Head of caudate nucleus (tissue), 42 donors: ENCODE data around the gene CHPT1.
A peak's percentile ranks its signal among the peaks of the same experiment; 100 is the strongest.

Experiments used
- DNase-seq, 42 donors: peaks; one replicate each; pipeline versions ENCODE4 v3.0.0 to v3.0.0-alpha.2; 2020 to 2021; ENCODE audit warnings: mixed read lengths in 7 of 42
- intact Hi-C: fragments of 100-400 bp; cut with DNase I; formaldehyde crosslinking; loops from one replicate; pipeline ENCODE4 v1.15.0; 2022

The CHPT1 gene

DNA sequence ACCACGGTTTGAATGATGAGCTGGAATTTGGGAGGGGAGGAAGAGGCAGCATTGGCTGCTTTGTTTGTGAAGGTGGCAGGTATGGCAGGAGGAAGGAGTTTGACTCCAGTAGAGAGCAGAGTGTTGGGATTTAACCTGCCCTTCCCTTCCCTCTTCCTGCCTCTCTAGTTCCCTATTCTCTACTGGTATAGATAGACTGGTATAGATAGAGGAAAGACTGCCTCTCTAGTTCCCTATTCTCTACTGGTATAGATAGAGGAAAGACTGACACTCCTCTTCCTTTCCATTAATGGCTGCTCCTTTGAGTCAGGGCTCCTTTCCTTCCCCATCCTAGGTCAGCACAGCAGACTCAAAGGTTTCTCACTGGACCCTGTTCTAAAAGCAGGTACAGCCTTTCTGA, 50.3 kb downstream of the CHPT1 start:
- no peak for DNase-seq
- intact Hi-C loops = no loop called here

DNA sequence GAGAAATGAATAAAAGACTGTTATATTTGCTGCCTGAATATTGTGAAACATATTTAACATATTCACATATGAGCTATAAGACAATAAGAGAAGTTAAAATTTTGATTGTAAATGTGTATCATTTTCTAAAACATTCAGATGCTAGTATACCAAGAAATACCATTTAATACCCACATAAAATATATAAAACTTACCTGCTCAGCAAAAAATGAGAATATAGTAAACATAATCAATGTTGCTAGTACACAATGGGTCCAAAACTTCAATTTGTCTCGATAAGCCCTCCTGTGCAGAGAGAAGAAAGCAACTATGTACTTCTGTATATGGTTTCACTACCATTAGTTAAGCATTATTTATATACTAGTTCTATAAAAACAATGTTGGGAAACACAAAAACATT, 51.5 kb downstream of the CHPT1 start:
- DNase-seq = no peak
- intact Hi-C loops = no loop called here

DNA sequence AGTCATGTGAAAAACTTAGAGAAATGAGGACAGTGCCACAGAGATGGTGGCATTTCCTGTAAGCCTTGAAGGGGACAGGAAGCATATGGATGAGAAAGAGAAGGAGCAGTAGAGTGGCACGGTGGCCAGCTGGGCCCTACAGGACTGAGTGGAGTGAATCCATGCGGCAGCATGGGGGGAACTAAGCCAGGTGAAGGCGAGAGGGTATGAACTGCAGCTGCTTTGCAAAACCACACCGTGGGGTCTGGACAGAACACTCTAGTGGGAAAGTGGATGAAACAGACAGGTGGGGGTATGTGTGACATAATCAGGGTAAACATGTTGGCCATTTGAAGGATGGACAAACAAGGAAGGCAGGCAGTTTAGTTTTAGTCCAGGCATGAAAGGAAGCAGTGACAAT, 52.2 kb downstream of the CHPT1 start:
- intact Hi-C loops = no loop called here

DNA sequence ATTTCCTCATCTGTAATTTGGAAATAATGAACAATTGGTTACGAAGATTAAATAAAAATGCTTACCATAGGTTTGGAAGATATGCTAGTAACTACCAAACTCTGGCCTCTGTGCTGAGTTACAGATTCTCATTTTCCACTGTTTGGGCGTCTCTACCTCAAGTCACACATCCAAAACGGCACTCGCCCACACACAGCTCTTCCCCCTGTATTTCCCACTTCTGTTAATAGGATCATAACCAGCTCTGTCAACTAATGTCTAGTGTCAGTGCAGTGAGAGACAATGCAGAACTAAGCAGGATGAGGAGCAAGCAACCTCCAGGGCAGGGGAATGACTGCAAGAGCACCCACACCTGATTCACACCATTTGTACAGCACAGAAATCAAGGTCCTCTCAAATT, 52.7 kb downstream of the CHPT1 start:
- DNase-seq = peak in 30 of 42 donors; percentile 8 to 77 (median 49)
- intact Hi-C loops = no loop called here

More for the DNA sequence above, 52.2 kb downstream of the CHPT1 start:
- no peak for DNase-seq

DNA sequence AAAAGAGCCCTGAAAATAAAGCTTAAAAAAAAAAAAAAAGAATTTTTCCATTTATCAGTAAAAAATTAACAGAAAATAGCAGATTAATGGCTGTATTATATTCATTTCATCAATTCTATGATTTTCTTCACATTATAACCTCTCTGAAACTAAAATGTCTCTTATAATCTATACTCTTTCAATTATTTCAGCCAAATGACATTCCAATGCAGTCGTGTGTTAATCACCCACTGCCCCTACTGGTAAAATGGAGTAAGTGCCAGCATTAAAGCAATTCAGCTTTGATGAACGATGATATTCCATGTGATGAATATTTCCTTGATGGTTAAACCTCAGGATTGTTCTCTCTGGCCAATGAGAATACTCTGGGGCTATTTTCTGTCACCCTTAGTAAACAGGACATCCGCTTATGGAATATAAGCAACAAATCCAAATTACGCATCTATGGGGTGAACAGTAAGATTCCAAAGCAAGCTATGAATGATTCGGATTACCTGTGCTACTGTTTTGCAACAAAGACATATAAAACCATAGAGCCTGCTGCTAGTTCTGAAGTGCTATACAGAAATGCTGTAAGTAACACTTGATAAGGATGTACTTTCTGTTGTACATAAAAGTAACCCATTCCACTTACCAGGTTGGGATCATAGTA, 62.1 kb downstream of the CHPT1 start:
- intact Hi-C loops = loop anchor here (10.0 kb wide), 1 partner anchor 185 kb away; no protein-coding TSS in a partner anchor
- no peak for DNase-seq

DNA sequence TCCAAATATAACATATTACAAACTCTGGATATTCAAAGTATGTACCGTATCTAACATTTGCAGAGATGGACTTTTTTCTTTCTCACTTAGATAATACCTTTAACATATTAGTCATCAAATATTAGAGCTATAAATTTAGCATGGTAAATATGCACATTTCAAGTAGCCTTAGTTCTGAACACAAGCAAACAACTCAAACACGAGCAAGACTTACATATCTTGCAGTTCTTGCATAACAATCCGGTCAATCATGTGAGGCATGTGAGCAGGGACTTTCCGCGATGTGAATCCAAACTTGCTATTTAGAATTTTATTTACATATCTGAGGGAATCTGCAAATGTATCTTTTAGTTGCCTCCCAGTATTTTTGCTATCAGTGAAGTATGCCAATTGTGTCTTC, 63.9 kb downstream of the CHPT1 start:
- intact Hi-C loops = loop anchor here (10.0 kb wide), 1 partner anchor 187 kb away; no protein-coding TSS in a partner anchor
- no peak for DNase-seq

DNA sequence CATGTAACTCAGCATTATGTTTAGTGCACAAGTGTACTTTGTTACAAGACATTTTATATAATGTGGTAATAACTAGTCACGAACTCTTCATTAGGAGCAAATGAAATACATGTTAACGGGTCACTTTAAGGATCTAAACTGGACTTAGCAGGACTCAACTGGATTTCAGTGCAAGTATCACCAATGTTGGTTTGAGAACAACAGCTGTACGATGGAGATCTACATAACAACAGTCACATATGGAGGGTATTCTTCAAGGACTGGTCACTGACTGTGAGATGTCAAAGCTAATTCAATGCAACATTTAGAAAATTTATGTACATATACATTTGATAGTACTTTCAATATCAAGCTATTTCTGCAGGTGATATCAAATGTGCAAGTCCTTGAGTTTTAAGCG, 64.3 kb downstream of the CHPT1 start:
- DNase-seq = no peak
- intact Hi-C loops = loop anchor here (10.0 kb wide), 1 partner anchor 187 kb away; no protein-coding TSS in a partner anchor

DNA sequence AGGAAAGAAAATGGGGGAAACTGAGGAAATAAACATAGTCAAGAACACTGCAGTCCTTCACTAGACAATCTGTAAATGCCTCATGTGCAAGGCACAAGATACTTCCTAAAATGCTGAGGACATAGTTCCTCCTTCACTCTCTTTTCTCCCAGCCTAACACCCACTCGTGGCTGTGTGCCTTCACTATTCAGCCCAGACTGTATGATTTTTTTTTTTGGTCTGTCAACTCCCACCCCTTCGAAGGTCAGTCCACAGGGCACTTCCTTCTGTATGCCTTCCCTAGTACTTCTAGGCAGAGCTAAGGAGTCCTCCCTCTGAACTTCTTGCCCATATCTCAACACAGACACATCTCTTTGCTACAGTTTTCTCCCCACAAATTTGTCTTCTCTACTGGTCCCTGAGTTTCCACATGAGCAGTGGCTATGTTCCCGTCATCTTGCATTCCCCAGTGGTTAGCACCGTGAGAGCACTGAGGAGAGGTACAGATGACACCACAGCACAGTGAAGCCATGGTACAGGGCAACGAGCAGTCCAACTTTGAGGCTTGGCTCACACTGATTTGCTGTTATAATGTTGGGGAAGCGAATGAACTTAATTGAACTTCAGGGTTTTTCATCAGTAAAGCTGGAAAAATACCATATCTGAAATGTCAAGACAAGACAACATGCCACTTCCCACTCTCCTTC, 65.9 kb downstream of the CHPT1 start:
- intact Hi-C loops = loop anchor here (10.0 kb wide), 1 partner anchor 189 kb away; no protein-coding TSS in a partner anchor
- no peak for DNase-seq

DNA sequence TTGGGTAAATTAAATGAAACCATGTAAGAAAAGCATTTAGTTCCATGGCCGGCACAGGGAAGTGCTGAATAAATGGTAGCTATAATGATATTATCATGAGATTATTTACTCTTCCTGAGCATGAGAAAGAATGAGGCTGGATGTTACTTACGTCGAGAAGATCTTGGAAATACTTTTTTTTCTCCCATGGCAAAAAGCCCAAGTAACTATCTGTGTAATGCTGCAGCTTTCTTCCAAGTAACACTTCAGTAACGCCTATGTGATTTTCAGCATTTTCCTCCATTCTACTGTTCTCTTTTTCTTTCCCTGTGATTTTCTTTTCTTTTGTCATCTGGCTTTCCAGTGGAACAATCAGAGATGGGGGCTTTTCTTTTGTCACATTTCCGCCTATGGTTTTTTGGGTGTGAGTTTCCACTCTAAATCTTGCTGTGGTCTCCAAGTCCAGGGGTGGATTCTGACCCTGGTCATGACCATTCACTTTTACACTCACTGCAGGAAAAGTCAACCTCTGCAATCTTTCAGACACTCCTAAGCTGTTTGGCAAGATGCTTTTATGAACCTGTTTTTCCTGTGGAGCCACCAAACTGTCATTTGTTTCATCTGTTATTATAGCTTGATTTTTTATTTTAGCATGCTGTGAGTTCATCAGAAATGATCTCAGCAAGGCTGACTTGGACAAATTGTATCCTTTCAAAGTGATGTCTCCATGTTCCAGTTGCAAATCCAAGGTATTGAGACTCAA, 66.8 kb downstream of the CHPT1 start:
- intact Hi-C loops = loop anchor here (10.0 kb wide), 1 partner anchor 189 kb away; no protein-coding TSS in a partner anchor
- DNase-seq = no peak

DNA sequence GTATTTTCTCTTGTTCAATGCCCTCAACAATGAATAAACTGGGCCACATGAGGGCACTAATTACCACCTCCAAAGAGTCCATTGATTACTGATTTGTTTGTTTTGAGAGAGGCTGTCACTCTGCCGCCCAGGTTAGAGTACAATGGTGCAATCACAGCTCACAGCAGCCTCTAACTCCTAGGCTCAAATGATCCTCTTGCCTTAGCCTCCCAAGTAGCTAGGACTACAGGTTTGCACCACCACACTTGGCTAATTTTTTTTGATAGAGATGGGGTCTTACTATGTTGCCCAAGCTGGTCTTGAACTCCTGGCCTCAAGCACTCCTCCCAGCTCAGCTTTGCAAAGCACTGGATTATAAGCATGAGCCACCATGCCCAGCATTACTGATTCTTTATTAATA, 70.1 kb downstream of the CHPT1 start:
- DNase-seq = no peak
- intact Hi-C loops = loop anchor here (10.0 kb wide), 1 partner anchor 193 kb away; no protein-coding TSS in a partner anchor

DNA sequence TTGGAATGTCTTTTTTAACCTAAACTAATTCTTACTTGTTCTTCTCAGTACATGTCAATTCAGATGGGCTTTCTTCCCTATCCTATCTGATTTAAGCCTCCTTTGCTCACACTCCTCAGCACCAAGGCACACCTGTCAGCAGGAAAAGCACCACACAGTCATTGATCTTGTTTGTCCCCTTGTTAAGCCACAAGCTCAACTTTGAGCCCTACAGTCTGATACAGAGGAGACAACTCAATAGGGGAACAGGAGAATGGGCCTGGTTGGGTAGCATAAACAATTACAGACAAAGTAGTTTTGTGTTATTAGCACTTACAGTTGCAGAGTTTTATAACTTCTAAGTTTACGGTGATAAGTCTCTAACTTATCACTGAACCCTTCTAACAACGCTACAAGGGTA, 71.3 kb downstream of the CHPT1 start:
- intact Hi-C loops = loop anchor here (10.0 kb wide), 1 partner anchor 194 kb away; no protein-coding TSS in a partner anchor
- no peak for DNase-seq

DNA sequence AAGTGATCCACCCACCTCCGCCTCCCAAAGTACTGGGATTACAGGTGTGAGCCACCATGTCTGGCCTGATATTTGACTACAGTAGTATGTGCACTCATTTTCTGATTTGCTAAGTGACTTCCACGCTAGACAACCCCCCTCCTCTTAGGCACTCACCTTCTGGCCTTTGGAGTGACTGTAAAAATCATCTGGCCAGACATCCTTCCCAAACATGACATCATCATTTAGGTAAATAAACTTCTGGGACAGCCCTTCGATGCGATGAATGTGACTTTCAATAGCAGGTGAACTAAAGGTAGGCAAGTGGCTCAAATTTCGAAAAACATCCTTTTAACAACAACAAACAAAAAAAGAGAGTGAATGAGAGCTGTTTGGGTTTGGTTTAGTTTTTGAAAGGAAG, 72.4 kb downstream of the CHPT1 start:
- no peak for DNase-seq

DNA sequence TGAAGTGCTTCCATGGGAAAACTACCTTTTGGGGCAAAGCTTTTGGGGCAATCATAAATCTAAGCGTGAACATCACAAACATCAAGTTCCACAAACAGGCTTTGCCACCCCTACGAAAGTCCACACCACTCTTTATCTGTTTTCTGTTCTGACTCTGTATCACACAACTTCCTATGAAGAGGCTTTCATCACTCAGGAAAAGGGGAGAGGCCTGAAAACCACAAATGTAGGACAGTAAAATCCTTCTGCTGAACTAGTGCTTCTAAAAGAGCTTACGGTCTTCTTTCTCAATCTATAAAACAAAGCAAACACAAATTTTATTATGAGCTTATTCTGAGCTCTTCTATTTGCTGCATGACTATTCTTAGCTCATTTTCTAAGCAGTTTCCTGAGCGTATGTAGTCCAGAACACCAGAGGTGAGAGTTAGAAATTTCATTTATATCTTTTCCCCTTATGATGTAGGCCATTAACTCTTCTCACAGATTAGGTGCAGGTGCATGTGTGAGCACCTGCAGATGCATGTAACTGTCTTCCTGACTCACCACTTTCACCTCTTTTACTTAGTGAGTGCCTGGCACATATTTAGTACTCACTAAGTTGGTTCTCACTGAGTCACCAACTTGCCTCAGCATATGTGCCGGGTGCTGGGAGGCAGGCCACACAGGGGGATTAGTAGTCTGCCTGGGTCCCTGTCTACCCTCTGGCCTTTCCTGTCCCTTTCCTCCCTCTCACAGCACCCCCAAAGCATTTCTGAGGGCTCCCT, 74.8 kb downstream of the CHPT1 start:
- DNase-seq = no peak
- intact Hi-C loops = no loop called here

More for the DNA sequence above, 72.4 kb downstream of the CHPT1 start:
- intact Hi-C loops = loop anchor here (10.0 kb wide), 1 partner anchor 195 kb away; no protein-coding TSS in a partner anchor

DNA sequence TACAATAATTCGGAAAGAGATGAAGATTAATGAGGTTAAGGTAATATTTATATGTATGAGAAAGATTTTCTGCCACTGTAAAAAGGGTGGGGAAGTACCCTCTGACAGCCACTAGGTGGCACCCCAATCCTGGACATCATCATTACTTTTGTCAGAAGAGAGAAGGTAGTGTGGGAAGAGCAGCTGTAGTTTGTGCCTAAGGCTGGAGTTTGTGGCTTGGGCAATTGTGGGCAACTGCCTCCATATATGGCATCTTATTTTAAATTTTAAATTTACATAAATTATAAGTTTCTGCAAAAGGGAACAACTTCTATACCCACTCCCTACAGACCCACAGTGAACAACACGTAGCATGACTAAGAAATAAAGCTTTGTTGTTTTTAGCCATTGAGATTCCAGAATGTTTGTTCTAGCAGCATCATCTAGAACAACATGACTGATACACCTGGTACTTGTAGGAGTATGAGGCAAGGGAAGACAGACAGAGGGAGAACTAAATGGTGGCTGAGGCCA, 76.3 kb downstream of the CHPT1 start:
- DNase-seq = peak in 41 of 42 donors; percentile 30 to 89 (median 73)
- intact Hi-C loops = no loop called here

DNA sequence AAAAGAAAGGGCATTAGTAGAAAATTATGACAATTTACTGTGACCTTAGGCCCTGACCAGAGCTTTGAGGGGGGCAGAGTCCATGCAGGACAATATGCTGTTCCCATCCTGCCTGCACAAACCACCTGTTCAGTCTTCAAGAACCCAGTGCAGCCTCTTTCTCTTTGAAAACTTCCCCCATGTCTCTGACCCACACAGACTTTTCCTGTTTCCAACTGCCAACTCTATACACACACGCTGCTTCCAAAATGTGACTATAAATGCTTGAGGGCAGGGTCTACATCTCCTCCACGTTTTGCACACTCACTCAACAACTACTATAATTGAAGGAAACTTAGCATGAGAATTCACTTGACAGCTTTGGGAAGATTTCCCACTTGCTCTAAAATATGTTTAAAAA, 78.4 kb downstream of the CHPT1 start:
- intact Hi-C loops = loop anchor here (5.0 kb wide), 1 partner anchor 56 kb away; the partner anchor contains the start of gene GNPTAB
- no peak for DNase-seq

DNA sequence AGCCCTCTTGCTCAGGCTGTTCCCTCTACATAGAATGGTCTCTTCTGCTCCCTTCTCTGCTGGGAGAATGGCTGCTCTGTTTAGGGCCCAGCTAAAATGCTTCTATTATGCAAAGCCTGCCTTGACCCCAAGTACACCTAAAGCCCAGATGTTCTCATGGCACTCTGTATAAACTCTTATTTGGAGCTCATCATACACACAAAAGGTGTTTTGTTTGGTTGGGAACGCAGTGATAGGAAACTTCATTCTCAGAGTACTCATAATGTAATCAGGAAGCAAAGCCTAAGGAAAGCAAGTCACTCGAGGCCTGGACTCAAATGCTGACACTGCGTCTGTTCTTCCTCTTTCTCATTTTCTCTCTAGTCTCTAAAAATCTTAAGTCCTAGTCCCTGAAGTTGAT, 80.0 kb downstream of the CHPT1 start:
- peak in 12 of 42 donors; percentile 6 to 60 (median 35) for DNase-seq
- intact Hi-C loops = loop anchor here (5.0 kb wide), 1 partner anchor 55 kb away; the partner anchor contains the start of gene GNPTAB

DNA sequence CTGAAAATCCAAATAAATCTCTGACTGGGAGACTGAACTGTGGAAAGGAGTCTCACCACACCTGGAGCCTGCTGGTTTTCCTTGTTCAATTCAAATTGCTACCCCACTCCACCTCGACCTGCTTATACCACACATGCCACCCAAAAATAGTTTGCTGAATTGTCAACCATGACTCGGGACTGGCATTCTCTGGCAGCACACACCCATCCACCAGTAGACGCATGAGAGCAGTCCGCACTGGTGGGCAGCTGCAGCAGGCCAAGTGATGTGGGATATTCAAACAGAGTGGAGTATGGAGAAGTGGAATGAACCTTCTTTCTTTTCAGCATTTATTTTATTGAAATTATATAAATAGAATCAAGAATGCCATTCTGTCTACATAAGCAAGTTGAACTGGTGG, 80.5 kb downstream of the CHPT1 start:
- DNase-seq = no peak
- intact Hi-C loops = loop anchor here (5.0 kb wide), 1 partner anchor 54 kb away; the partner anchor contains the start of gene GNPTAB
